Measurements from ENCODE around the gene TMEM115.

- no peak for TF ChIP-seq POLR2A (IDR thresholded peaks at IDR 0.05; ENCODE audit: extremely low read depth, insufficient read length)
- TF ChIP-seq, protein P1, sequence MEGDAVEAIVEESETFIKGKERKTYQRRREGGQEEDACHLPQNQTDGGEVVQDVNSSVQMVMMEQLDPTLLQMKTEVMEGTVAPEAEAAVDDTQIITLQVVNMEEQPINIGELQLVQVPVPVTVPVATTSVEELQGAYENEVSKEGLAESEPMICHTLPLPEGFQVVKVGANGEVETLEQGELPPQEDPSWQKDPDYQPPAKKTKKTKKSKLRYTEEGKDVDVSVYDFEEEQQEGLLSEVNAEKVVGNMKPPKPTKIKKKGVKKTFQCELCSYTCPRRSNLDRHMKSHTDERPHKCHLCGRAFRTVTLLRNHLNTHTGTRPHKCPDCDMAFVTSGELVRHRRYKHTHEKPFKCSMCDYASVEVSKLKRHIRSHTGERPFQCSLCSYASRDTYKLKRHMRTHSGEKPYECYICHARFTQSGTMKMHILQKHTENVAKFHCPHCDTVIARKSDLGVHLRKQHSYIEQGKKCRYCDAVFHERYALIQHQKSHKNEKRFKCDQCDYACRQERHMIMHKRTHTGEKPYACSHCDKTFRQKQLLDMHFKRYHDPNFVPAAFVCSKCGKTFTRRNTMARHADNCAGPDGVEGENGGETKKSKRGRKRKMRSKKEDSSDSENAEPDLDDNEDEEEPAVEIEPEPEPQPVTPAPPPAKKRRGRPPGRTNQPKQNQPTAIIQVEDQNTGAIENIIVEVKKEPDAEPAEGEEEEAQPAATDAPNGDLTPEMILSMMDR (IDR thresholded peaks at IDR 0.05; ENCODE audit: low read depth, low read length): no peak
Measured at GRCh38 chr3:50378757-50379156, 19.4 kb upstream of the TMEM115 start.

All from NB4 (cell line).